Stimulated activated CD8-positive, alpha-beta memory T cell treated with anti-CD3 and anti-CD28 coated beads, Interleukin-12 subunit alpha, Interleukin-12 subunit beta, amount 100 ng/mL, for 4 hours (primary cell): ENCODE measurements around the gene ZXDC.

Experiments
- DNase-seq: peaks from one replicate; pipeline ENCODE4 v3.0.0-alpha.2; 2020; ENCODE audit warnings: low read depth

Gene ZXDC

GRCh38 chr3:126394179-126394976 lies 81.3 kb downstream of the ZXDC start, which contains the start of gene CFAP100:
TSS of gene CFAP100 (plus strand) at chr3:126394909. CDS start at chr3:126396001, 1,092 bp downstream.
- DNase-seq = no peak

GRCh38 chr3:126393563-126393962 lies 82.1 kb downstream of the ZXDC start:
- no peak for DNase-seq

- no peak for DNase-seq
These were observed 83.4 kb downstream of the ZXDC start for GRCh38 chr3:126392246-126392645.

DNA sequence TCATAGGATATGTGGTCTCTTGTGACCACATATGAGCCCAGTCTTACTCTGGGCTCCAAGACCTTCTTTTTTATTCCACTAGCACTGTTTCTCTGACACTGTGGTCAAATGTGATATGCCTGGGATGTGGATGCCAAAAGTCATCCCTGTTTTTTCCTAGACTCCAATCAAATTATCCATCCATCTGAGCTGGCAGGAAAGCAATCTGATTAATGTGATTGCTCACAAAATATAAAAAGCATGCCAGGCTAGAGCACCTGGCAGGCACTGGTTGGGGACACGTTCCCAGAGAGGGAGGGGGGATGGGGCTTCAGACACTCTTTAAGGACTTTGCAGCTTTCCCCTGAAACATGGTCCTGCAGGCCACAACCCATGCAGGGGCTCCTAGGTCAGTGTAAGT lies 84.1 kb downstream of the ZXDC start:
- DNase-seq = no peak

GRCh38 chr3:126390751-126391150 lies 84.9 kb downstream of the ZXDC start:
- no peak for DNase-seq

- no peak for DNase-seq
These were observed 85.5 kb downstream of the ZXDC start for GRCh38 chr3:126390201-126390600.

DNA sequence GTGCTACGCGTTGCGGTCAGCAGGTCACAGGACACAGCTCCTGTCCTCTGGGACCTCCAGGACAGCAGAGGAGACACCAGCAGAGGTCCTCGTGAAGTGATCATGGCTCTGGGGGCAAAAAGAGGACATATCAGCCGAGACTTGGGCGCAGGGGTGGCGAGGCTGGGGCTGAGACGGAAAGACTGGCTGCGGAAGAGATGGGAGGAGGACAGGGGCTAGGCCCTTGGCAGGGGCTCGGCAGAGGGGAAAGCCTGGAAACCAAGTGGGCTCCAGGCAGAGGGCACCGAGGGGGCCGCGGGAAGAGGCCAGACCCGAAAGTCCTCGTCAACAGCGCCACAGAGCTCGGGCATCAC lies 85.9 kb downstream of the ZXDC start:
- DNase-seq = no peak

GRCh38 chr3:126389112-126389793 lies 86.4 kb downstream of the ZXDC start:
- DNase-seq = no peak
